Posterior cingulate gyrus (tissue), 11 donors: ENCODE measurements around the gene ALG8.
A peak's percentile ranks its signal among the peaks of the same experiment; 100 is the strongest.

Experiments used
- DNase-seq, 10 donors: peaks; one replicate each; pipeline versions ENCODE4 v3.0.0 to v3.0.0-alpha.2; 2020 to 2021; ENCODE audit warnings: mixed read lengths in 3 of 10
- intact Hi-C: fragments of 100-400 bp; cut with DNase I; formaldehyde crosslinking; loops from one replicate; pipeline ENCODE4 v1.15.1; 2023

ALG8 gene

DNA sequence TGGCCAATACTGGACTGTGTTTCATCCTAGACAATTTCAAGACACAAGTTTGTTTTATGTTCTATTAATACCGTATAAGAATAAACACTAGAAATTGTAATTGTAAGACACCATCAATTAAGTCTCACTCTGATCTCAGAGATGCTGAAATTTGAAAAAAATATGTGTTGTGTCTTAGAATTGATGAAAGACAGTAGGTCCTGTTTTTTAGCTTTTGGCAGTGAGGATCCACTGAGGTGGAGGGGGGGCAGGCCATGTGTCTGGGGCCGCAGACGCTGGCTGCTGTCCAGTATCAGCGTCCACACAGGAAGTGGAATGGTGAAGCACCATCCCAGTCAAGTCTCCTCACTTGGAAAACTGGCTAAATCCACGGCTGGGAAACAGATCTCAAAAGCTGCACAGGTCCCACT lies 22.5 kb upstream of the ALG8 start:
- intact Hi-C loops: no loop called here
- DNase-seq: peak in 1 of 10 donors; percentile 53

DNA sequence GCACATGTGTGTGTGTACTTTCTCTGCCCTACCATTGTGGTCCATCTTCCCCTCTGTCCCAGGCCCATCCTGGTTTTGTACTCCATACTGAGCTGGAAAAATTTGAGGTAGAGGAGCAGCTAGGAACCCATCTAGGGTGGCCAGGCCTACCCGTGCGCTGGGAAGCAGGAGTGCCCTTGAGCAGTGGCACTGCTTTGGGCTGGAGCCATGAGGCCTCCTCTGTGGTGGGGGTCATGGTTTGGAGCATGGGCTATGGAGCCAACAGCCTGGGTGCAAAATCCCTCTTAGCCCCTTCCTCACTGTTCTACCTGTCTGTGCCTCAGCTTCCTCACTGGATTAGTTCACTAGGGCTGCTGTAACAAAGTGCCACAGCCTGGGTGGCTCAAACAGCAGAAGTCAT lies 21.9 kb upstream of the ALG8 start:
- intact Hi-C loops: no loop called here

DNA sequence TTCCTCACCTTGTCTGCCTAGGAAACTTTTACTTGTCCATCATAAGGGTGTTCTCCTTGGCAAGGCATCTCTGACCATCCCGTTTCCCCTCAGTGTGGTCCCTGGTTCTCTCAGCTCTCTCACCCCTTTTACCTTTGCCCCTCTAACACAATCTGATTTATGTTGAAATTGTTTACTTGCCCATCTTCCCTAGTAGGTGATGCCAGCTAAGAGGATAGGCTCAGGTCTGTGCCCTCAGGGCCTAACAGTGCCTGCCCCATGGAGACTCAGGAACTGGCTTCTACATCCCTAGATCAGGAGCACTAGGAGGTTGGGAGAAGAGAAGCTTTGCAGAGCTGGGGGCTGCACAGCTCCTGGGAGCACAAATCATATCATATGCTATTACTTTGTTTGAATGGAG lies 21.1 kb upstream of the ALG8 start:
- intact Hi-C loops: no loop called here
- DNase-seq: peak in 1 of 10 donors; percentile 11

More for the DNA sequence above, 21.9 kb upstream of the ALG8 start:
- DNase-seq: peak in 1 of 10 donors; percentile 63

DNA sequence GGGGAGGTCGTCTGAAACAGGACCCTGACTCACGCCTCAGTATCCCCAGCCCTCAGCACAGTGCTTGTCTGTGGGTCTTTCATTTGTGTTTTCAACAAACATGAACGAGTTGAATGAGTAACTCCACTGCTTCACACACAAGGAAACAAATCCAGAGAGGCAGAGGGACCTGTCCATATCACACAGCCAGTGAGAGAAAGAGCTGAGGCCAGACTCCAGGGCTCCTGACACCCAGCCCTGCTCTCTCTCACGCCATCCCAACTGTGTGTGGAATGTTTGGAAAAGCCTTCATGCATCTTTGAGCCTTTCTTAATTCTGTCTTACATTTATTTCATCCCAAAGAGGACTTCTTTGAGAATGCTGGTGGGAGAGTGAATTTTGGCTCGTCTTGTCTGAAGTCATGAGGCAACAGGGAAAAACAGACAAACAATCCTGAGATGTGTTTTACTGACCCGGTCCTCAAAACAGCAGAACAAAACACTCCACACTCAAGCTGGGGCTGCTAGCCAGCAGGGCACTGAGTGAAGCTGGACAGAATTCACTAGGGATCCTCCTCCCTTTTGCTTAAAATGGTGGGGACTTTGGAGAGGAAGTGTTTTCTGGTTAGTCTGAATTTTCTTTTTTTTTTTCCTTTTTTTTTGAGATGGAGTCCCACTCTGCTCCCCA lies 19.7 kb upstream of the ALG8 start:
- intact Hi-C loops: no loop called here
- DNase-seq: peak in 1 of 10 donors; percentile 47

DNA sequence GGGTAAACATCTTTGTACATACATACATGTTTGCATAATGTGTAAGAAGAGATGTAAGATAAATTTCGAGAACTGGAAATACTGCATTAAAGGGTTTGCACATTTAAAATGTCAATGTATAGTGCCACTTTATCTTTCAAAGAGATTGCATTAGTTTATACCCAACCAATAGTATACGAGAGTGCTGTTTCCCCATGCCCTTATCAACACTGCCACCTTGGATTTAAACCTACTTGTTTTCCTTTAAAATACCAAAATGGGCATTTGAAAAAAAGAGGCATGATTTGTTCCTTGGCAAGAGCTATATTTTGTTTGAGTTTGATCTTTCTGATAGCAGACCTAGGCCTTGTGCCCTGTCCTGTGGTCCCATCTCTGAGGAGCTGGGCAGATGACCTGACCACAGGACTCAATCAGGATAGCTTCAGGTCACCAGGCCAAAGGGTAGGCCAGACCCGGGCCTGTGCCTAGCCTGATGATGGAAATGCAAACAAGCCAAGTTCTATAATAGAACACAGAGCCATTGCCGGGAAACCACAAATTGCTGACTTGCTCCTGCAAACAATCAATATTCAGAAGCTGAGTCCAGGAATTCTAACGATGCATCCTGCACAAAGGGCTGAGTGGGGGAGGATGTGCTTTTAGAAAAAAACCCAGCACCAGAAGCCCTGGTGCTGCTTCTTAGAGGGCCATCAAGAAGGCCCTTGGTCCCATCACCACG lies 16.9 kb upstream of the ALG8 start:
- intact Hi-C loops: no loop called here
- peak in 1 of 10 donors; percentile 53 for DNase-seq

DNA sequence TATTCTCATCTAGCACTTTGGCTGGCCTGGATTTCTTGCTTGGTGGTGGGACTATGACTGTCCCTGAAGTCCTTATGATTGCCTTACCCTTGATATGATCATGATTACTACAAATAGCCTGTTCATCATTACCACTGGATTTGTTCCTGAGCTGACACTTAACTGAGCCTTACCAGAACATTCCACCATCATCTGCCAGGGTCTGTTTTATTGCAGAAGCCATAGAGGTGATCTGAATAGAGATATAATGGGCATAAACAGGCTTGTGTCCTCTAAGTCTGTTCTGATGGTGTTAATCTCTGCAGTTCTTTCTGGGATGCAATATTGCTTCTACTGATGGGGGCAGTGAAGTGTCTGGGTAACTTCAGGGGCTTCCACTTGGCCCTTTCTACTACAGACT lies 12.4 kb upstream of the ALG8 start:
- no peak for DNase-seq
- intact Hi-C loops: no loop called here

DNA sequence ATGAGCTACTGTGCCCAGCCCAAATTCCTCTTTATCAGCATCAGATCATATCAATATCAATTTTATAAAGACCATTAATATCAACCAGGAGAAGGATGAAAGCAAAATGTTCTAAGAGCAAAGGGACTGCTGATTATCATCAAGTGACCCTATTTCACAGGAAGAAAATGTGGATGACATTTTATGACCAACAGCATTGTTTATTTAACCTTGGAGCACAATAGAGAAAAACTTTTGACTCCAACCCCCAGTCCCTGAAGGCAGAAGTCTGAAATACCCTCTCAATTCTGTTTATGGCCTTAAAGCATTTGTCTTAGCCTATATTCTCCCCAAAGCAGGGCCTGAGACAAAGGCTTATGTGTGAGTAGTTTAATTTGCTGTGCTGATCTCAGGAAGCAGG lies 11.3 kb upstream of the ALG8 start:
- DNase-seq: no peak
- intact Hi-C loops: no loop called here

DNA sequence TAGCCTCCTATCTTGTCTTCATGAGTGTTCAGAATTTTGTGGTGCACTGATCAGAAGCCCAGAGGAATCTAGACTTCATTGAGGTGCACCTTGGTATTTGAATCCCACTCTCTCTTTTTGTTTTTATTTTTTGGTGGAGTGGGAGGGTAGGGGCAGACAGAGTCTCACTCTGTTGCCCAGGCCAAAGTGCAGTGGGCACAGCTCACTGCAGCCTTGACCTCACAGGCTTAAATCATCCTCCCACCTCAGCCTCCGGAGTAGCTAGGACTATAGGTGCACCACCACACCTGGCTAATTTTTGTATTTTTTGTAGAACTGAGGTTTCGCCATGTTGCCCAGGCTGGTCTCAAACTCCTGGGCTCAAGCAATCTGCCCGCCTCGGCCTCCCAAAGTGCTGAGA lies 10.9 kb upstream of the ALG8 start:
- intact Hi-C loops: no loop called here

DNA sequence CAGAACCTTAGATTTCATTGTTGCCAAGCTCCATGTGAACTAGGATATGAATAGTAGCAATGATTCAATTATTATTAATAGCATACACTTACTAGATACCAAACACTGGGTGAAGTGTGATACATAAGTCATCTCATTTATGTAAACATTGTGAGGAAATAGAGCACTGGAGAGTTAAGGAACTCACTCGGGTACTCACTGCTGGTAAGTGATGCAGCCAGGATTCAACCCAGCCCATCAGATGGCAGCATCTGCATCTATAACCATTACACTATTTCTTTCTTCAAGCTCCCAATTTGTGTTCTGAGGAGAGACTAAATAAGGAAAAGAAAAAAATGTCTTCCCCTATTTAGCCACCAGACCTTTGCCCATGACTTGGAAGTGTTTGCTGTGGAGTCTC lies 10.2 kb upstream of the ALG8 start:
- DNase-seq: peak in 4 of 10 donors; percentile 27 to 86 (median 40)
- intact Hi-C loops: loop anchor here (2.0 to 5.0 kb wide), 2 partner anchors 283 to 415 kb away; no protein-coding TSS in a partner anchor

More for the DNA sequence above, 10.9 kb upstream of the ALG8 start:
- DNase-seq: peak in 1 of 10 donors; percentile 21

DNA sequence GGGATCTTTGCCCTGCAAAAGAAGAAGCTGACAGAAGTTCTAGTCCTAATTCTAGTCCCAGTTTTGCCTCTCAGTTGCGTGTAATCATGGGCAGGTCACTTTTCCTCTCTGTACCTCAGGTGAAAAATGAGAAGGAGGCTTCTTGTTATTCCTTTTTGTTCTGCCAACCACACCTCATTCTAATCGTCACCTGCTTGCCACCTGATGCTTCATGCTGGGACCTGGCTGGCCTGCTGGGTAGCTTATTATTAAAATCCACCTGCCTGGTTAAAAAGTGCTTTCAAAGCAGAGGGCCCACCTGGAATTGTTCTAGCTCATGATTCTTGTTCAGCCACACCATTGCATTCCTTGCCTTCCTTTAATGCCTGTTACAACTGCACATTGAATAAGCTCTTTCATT lies 8.4 kb upstream of the ALG8 start:
- intact Hi-C loops: loop anchor here (2.0 to 5.0 kb wide), 2 partner anchors 284 to 417 kb away; no protein-coding TSS in a partner anchor
- DNase-seq: no peak

DNA sequence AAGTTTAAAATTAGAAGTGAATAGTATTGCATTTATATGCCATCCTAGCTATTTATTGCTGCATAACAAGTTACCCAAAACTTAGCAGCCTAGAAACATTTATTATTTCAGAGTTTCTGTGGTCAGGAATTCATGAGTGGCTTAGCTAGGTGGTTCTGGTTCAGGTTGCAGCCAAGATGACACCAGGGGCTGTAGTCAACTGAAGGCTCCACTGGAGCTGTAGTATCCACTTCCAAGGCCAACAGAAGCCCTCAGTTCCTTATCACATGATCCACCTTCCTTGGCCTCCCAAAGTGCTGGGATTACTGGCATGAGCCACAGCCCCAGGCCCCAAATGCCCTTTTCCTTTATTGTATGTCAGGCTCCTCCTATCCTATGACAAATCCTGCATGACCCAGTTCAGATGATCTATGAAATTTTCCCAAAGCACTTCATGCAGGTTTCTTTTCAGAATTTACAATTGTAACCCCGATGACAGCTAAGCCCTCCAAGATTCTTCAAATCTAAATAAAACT lies 6.1 kb upstream of the ALG8 start:
- no peak for DNase-seq
- intact Hi-C loops: loop anchor here (5.0 kb wide), 1 partner anchor 287 kb away; no protein-coding TSS in a partner anchor

DNA sequence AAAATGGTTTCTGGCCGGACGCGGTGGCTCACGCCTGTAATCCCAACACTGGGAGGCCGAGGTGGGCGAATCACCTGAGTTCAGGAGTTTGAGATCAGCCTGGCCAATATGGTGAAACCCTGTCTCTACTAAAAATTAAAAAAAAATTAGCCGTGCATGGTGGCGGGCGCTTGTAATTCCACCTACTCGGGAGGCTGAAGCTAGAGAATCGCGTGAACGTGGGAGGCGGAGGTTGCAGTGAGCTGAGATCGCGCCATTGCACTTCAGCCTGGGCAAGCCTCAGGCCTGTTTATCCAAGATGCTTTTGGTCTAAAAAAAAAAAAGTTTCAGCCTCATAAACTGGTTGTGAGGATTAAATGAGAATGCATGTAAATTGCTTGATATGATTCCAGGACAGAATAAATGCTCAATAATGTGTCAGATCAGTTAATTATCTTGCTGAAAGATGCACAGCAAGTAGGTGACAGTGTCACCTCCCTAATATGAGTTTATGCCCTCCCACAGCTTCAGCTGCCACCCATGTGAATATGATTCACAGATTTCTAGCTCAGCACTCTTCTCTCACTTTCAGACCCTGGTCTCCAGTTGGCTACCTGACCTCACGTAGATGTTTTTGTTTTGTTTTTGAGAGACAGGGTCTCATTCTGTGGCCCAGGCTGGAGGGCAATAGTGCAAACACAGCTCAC lies 1.1 kb upstream of the ALG8 start:
- DNase-seq: no peak
- intact Hi-C loops: no loop called here

DNA sequence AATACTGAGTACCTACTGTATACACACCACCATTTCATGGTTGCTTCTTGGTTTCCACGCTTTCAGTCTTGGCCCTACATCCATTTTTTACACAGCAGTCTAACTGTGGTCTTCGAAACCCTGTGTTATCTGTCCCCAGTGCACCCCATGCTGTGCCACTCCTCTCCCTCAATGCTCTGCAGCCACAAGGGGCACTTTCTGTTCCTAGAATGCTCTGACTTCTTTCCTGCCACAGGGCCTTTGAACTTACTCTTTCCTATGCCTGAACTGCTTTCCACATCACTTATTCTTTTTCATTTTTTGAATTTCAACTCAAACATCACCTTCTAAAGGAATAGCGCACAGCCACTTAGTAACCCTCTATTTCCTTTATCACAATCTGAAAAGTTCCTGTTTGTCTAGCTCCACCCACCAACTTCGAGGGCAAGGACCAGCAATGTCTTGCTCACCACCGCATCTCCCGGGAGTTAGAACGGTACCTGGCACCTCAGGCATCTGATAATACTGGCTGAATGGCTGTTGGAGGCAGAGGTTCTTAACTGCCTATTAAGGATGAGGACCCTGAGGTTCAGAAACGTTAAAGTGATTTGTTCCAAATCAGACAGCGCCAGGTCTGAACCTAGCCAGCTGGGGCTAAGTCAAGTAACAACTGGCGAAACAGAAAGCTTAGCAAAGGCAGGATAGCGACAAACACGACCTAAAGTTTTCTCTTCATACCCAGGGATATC lies 568 bp downstream of the ALG8 start:
- intact Hi-C loops: loop anchor here (5.0 kb wide), 1 partner anchor 433 kb away; the partner anchor contains the start of gene NARS2
- DNase-seq: no peak

DNA sequence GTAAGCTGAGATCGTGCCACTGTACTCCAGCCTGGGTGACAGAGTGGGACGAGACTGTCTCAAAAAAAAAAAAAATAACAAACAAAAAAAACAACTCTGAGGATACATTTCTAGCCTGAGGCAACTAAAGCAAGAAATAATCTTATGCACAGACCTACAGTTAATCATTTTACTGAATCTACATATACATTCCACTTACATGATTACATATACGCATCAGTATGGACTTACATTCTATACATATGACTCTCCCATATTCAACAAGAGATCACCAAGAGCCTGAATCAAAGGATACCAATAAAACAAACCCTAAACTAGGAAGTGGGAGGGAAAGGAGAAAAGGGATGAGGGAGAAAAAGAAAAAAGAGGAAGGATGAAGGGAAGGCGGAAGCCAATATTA lies 1.1 kb downstream of the ALG8 start:
- intact Hi-C loops: loop anchor here (5.0 kb wide), 1 partner anchor 434 kb away; the partner anchor contains the start of gene NARS2
- no peak for DNase-seq

DNA sequence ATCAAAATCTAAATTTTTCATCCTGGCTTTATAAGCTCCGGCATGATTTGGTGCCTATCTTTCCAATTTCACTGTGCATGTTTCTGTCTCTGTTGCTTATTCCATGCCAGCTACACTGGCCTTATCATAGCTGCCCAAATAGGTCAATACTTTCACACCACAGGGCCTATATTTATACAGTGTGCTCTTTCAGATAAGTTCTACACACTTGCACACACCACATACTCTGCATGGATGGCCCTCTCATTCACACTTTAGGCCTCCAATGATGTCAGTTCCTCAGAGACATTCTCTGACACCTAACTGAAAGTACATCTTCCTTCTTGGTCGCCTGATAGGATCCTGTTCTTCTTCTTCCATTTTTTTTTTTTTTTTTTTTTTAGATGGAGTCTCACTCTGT lies 7.0 kb downstream of the ALG8 start:
- intact Hi-C loops: no loop called here

DNA sequence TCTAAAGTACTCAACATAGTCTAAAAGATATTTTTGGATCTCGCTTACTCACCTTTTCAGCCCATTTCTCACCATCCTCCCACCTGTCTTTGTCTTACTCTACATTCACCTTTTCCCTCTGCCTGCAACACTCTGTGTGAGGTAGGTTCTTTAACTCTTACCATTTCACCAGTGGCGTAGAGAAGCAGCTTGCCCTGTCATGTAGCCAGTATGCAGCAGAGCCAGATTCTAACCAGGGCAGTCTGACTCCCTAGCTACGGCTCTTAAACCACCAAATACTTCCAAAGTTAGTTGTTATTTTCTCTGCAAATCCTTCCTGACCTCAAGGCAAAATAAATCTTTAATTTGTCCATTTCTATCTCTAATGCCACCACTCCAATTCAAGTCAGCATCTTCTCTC lies 7.5 kb downstream of the ALG8 start:
- intact Hi-C loops: no loop called here
- DNase-seq: no peak

More for the DNA sequence above, 7.0 kb downstream of the ALG8 start:
- no peak for DNase-seq

DNA sequence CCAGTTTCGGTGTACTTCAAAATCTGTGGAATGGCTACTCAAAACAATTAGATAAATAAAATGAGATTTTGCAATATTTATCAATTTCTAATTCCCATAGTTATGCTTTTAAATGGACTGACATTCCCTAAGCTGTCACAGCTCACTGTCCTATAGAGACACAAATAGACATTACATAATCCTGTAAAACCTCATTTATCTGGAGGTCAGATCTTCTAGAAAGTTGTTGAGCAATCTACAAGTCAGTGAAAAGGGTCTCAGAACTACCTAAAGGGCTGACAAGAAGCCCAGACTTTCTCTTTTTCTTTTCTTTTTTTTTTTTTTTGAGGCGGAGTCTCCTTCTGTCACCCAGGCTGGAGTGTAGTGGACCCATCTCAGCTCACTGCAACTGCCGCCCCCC lies 12.0 kb downstream of the ALG8 start:
- DNase-seq: no peak
- intact Hi-C loops: no loop called here

DNA sequence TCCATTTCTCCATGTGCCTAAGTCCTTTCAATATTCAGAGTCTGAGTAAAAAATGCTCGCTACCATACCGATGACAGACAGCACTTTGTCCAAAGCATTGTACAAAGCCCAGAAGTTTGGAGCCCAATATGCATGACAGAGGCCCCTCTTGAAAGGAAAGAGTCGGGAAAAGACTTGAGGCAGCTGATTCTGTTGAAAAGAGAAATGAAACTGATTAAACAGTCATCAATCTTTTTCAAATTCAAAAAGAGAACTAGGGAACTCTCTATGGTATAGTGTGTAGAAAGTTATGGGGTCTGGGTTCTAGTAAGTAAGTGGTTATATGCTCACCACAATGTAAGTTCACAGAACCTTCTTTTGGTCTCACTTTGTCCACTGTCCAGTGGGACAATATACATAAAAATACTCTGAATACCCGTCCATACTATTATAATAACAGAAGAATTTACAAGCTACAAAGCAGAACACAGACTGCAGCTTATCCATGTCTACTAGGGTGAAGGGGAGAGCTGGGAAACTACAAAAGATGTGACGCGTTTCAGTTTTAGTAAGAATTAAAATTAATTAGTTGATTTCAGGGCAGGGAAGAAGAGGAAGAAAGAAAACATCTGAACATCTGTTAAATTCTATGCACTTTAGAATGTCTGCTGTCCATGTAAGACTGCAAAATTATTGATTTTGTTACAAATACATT lies 26.7 kb downstream of the ALG8 start:
- no peak for DNase-seq
- intact Hi-C loops: no loop called here

DNA sequence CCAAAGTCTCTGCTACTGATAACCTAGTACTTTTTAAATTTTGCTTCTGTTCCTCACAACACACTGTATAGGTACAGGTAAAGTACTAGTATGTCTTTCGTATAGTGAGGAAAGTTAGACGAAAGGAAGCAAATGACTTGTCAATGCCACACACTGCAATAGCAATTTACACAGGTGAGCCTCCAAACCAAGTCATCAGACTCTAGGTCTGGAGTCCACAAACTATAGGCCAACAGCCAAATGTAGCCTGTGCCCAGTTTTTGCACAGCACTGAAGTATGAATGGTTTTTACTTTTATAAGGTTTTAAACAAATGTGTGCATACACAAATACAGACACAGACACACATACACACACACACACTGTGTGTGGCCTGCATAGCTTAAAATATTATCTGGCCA lies 28.1 kb downstream of the ALG8 start:
- DNase-seq: no peak
- intact Hi-C loops: no loop called here

DNA sequence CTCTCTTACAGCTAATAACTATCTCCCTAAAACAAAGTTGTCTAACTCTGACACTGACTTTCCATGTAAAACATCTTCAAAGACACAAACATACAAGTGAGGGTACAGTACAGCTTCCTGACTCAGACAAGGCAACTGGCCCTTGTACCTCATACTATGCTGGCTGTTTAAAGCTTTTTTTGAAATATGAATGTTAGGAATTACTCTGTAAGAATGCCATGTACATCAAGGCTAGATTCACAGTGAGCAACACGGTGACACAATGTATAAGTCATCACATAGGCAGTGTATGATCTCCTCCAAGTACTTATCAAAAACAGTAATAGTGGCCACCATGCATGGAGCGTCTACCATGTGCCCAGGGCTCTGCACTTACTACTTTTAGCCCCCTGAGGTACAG lies 28.6 kb downstream of the ALG8 start:
- intact Hi-C loops: no loop called here

More for the DNA sequence above, 28.6 kb downstream of the ALG8 start:
- no peak for DNase-seq
